Small intestine (tissue), 7 donors: ENCODE measurements around the gene GOT2. TPM values are rescaled to one million over a fixed set of nuclear protein-coding genes. Genes with fewer than 3 reads are reported as not detected.

Source experiments
- DNase-seq, 2 donors: peaks; one replicate each; pipeline versions ENCODE4 v3.0.0 to v3.0.0-alpha.2; 2013
- FAIRE-seq: peaks from 2 replicates; lab custom pipeline; 2012; peaks lifted over from hg19 to GRCh38; lab: Jason Lieb, UNC
- H3K27ac ChIP-seq, 3 donors: one replicate each; pipeline ENCODE4 v1.5.1; 2013; ENCODE audit warnings: low read length in 2 of 3, mild to moderate bottlenecking in 2 of 3, control low read depth in 1 of 3, inconsistent platforms in 1 of 3, low read depth in 1 of 3, moderate library complexity in 1 of 3
- H3K27me3 ChIP-seq, 3 donors: one replicate each; pipeline ENCODE4 v1.6.1; 2013; ENCODE audit warnings: low read length in 3 of 3, inconsistent platforms in 1 of 3; ENCODE audit not compliant: control insufficient read depth in 3 of 3, insufficient read depth in 3 of 3
- H3K36me3 ChIP-seq, 3 donors: one replicate each; pipeline ENCODE4 v1.6.1; 2013; ENCODE audit warnings: low read length in 3 of 3, inconsistent platforms in 1 of 3, low read depth in 1 of 3, mild to moderate bottlenecking in 1 of 3, moderate library complexity in 1 of 3; ENCODE audit not compliant: control insufficient read depth in 3 of 3, insufficient read depth in 2 of 3
- H3K4me1 ChIP-seq, 3 donors: one replicate each; pipeline ENCODE4 v1.6.1; 2013; ENCODE audit warnings: low read length in 2 of 3, inconsistent platforms in 1 of 3, low read depth in 1 of 3, mild to moderate bottlenecking in 1 of 3, moderate library complexity in 1 of 3; ENCODE audit not compliant: control insufficient read depth in 3 of 3, insufficient read depth in 2 of 3
- H3K4me3 ChIP-seq, 3 donors: one replicate each; pipeline ENCODE4 v1.5.1; 2013; ENCODE audit warnings: low read length in 3 of 3, control low read depth in 1 of 3, inconsistent platforms in 1 of 3, low read depth in 1 of 3, mild to moderate bottlenecking in 1 of 3, moderate library complexity in 1 of 3
- H3K9me3 ChIP-seq, 2 donors: one replicate each; pipeline ENCODE4 v1.6.1; 2013; ENCODE audit warnings: low read depth in 1 of 2, low read length in 1 of 2; ENCODE audit not compliant: control insufficient read depth in 2 of 2, insufficient read depth in 1 of 2
- WGBS, 3 donors: extraction: QIAGEN DNeasy Blood & Tissue Kit; methylation state at CpG; one replicate each; pipeline ENCODE4 v1.1.7; 2013; 5-methylcytosine and 5-hydroxymethylcytosine counted together
- polyA plus RNA-seq, 4 donors: library from polyadenylated mRNA; stranded (reverse) in 3 of 4; unstranded in 1 of 4; fragments of 200-250 nt in 3 of 4; fragments of 120-200 nt in 1 of 4; gene quantifications; one replicate each; pipeline versions ENCODE4 v1.2.1 to v1.2.3, GENCODE V29; 2013
- donor health status: healthy with polysubstance abuse.
- donor health status: control.
- donor health status: control.
- donor health status: Bipolar disorder and iron deficiency.
- donor health status: healthy.

The GOT2 gene
- polyA plus RNA-seq, 4 donors, result 41.9 to 78.3 (median 57.8) TPM

DNA sequence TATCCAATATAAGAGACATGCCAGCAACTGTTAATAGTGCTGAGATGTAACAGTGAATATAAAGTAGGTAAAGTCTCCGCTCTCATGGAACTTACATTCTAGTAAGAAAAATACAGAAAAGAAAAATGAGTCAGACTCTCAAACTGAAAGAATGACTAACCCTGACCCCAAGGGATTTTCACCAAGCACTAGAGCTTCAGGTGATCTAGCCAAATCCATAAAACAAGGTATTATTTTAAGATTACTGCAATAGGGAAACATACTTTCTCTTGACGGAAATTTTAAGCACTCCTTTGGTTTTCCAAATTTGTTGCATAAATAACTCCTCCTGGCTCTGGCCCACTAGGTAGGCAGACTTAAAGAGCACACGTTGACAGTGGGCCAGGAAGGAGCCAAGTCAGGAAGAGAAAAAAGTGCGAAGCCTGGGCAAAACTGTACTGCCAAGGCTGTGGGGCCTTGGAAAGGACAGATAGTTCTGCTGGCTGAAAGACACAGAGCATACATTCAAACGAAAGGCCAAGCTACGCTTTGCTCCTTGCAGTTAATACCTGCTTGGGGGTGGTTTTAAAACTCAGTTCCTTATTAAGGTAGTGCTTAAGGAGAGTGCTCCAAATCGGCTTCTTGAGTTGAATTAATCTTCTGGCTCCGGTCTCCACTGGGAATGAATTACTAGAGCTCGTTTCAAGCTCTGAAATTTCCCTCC is 1.4 kb downstream of the GOT2 start:
- FAIRE-seq, result no peak
- Histone ChIP-seq H3K4me3 (peak overlapping the region; percentile 76 to 88 (median 82)), H3K9me3 (no peaks in the 10 kb centered on the region), H3K36me3 (peaks cover 0 to 8% (median 0%) of the 10 kb centered on the region in 3 donors), H3K27ac (peak overlapping the region in 2 of 3 donors; percentile 8 to 84), H3K27me3 (no peaks in the 10 kb centered on the region), H3K4me1 (peaks cover 3 to 6% (median 6%) of the 10 kb centered on the region in 3 donors)
- DNase-seq, result peak; percentile 5 to 21
- 19 to 42% (median 21%) methylated on average over 9 of the region's 9 CpGs for WGBS, 3 donors

DNA sequence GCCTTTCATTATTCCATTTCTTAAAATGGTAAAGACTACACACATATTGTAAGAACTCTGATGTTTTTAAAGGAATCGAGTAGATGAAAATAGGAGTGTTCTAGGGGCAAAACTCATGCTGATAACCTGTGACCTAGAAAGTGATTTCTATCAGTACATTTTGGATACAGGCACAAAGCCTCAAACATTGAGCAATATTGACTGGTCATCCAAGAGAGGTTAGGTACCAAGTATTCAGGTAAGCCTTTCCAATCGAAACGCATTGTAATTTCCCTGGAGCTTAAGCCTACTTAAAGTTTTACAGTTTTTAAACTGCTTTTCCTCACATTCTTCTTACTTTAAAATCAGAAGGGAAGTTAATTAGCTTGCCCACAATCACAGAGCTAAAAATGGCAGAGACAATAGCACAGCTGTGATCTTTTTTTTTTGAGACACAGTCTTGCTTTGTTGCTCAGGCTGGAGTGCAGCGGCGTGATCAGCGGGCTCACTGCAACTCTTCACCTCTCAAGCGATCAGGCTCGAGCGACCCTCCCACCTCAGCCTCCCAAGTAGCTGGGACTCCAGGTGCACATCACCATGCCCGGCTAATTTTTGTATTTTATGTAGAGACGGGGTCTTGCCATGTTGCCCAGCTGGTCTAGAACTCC is 3.3 kb downstream of the GOT2 start:
- Histone ChIP-seq H3K27me3 (no peaks in the 10 kb centered on the region), H3K36me3 (peaks cover 0 to 8% (median 0%) of the 10 kb centered on the region in 3 donors), H3K27ac (no peak overlapping the region), H3K4me1 (peaks cover 3 to 6% (median 6%) of the 10 kb centered on the region in 3 donors), H3K9me3 (no peaks in the 10 kb centered on the region), H3K4me3 (no peak overlapping the region)
- DNase-seq (no peak), FAIRE-seq (no peak)
- WGBS, 3 donors, result 92 to 97% (median 95%) methylated on average over 11 of the region's 11 CpGs

DNA sequence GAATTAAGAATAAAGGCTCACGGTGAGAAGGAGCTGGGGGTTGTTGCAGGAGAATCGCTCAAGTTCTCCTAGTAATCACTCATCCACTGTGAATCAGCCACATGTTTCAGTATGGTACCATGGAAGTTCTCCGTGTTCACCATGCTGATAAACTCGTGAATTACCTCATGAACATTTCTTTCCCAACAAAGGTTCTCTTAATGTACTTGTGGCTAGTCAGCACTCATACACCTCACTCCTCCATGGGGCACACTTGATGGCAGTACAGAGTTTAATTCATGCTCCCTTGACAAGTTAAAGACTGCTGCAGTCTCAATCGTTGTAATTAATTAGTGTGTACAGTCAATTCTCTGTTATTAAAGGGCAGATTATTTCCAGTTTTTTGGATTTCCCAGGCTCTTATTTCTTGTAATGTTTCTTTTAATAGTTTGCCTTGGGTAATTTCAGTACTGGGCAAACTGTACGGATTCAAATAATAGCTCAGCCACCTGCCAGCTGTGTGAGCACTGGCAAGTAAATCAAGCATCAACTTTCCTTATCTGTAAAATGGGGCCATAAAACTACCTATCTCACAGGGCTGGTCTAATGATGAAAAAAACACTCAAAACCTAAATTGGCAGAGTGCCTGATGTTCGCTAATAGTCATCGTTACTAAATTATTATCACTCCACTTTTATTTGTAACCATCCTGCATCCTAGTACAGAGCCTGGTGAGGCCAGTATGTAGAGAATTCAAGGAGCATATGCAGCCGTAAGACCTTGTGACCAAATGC is 6.1 kb downstream of the GOT2 start:
- H3K27ac ChIP-seq, result no peak overlapping the region

DNA sequence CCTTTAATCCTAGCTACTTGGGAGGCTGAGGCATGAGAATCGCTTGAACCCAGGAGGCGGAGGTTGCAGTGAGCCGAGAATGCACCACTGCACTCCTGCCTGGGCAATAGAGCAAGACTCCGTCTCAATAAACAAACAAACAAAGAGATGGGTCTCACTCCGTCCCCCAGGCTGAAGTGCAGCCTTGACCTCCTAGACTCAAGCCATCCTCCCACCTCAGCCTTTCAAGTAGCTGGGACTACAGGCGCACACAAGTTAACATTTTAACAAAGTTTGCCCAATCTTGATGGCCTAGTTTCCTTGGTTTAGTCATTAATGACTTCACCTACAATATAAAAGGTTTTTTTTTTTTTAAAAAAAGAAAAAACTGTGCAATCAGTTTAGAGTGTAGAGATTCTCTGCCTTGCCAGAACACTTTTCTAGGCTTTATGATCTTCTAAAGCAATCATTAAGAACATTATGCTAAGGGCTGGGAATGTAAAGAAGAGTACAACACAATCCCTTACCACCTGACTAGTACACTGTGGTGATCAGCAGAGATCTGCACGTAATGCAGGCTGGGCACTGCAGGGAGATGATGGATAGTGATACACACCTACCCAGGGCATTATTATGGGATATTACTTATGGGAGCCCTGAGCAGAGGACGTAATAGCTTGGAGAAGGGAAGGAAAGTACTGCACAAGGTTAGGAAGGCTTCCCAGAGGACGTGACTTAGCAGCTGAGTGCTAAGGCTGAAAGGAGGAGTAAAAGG is 6.9 kb downstream of the GOT2 start:
- FAIRE-seq, result no peak
- 80 to 86% (median 82%) methylated on average over 9 of the region's 9 CpGs for WGBS, 3 donors
- H3K36me3 ChIP-seq, result peaks cover 2 to 10% (median 4%) of the 10 kb centered on the region in 3 donors
- H3K4me1 ChIP-seq, result no peaks in the 10 kb centered on the region
- H3K27me3 ChIP-seq, result no peaks in the 10 kb centered on the region
- no peak overlapping the region for H3K27ac ChIP-seq
- H3K4me3 ChIP-seq, result no peak overlapping the region
- no peaks in the 10 kb centered on the region for H3K9me3 ChIP-seq
- peak in 1 of 2 donors; percentile 24 for DNase-seq

More for the DNA sequence above, 6.1 kb downstream of the GOT2 start:
- WGBS, 3 donors, result 55 to 81% (median 69%) methylated on average over 9 of the region's 9 CpGs
- H3K36me3 ChIP-seq, result peaks cover 0 to 11% (median 4%) of the 10 kb centered on the region in 3 donors
- no peaks in the 10 kb centered on the region for H3K9me3 ChIP-seq
- FAIRE-seq (no peak), DNase-seq (peak in 1 of 2 donors; percentile 63)
- H3K27me3 ChIP-seq, result no peaks in the 10 kb centered on the region
- H3K4me1 ChIP-seq, result peaks cover 3 to 5% (median 3%) of the 10 kb centered on the region in 3 donors
- H3K4me3 ChIP-seq, result no peak overlapping the region

- no peak for FAIRE-seq
- no peak for DNase-seq
- Histone ChIP-seq H3K27ac (no peak overlapping the region), H3K4me1 (no peaks in the 10 kb centered on the region), H3K27me3 (no peaks in the 10 kb centered on the region), H3K36me3 (peaks cover 10 to 26% (median 16%) of the 10 kb centered on the region in 3 donors), H3K9me3 (no peaks in the 10 kb centered on the region), H3K4me3 (no peak overlapping the region)
- WGBS, 3 donors, result 32 to 52% (median 50%) methylated on average over 3 of the region's 3 CpGs
Observed at GRCh38 chr16:58723109-58723508, 11.0 kb downstream of the GOT2 start.

DNA sequence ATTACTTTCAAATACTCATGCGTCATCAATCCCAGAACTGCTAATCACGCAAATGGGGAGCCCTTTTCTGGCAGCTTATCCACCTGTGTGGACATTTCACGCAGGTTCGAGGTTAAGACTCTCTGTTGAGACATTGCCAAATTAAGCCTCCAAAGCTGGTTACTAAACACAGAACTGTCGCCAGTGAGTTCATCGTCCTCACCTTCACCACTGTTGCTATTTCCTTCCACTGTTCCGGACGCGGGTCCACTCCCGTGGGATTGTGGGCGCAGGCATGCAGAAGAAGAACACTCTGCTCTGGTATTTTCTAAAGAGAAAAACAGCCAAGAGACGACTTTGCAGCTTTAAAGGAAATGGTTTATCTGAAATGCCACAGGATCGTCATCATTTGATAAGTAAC is 16.1 kb downstream of the GOT2 start:
- peaks cover 22 to 49% (median 22%) of the 10 kb centered on the region in 3 donors for H3K36me3 ChIP-seq
- H3K27ac ChIP-seq, result no peak overlapping the region
- DNase-seq (no peak), FAIRE-seq (no peak)
- H3K27me3 ChIP-seq, result no peaks in the 10 kb centered on the region
- H3K9me3 ChIP-seq, result no peaks in the 10 kb centered on the region
- H3K4me1 ChIP-seq, result no peaks in the 10 kb centered on the region
- no peak overlapping the region for H3K4me3 ChIP-seq
- 91 to 95% (median 93%) methylated on average over 13 of the region's 13 CpGs for WGBS, 3 donors

DNA sequence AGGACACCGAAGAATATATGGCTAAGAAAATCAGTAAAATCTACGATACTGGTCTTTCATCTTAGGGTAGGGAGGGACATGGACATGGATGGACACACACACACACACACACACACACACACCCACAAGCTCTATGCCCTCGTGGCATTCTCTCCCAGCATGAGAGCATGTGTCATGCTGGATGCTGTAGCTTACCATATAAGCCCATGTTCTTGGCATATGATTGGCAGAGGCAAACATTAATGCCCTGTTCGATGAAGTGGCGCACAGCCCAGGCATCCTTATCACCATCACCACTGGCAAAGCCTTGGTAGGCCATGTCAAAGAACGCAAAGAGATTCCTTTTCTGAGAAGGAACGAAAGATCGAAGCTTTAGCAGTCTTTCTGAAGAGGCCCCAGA is 17.6 kb downstream of the GOT2 start:
- peaks cover 18 to 50% (median 24%) of the 10 kb centered on the region in 3 donors for H3K36me3 ChIP-seq
- H3K4me3 ChIP-seq, result no peak overlapping the region
- H3K27me3 ChIP-seq, result no peaks in the 10 kb centered on the region
- no peak overlapping the region for H3K27ac ChIP-seq
- WGBS, 3 donors, result 81 to 93% (median 92%) methylated on average over 8 of the region's 8 CpGs
- no peak for DNase-seq
- FAIRE-seq, result no peak
- no peaks in the 10 kb centered on the region for H3K4me1 ChIP-seq
- no peaks in the 10 kb centered on the region for H3K9me3 ChIP-seq

DNA sequence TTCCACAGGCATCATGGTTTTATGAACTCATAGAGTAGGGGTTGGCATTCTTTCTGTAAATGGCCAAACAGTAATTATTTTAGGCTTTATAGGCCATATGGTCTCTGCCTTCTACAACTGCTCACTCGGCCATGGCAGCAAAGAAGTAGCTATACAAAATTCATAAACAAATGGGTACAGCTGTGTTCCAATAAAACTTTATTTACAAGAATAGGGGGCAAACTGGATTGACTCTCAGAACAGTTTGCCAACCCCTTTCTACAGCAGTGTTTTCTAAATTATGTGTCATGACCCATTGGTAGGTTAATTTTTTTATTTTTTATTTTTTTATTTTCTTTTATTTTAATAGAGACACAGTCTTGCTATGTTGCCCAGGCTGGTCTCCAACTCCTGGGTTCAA is 20.4 kb downstream of the GOT2 start:
- Histone ChIP-seq H3K4me1 (no peaks in the 10 kb centered on the region), H3K27ac (no peak overlapping the region), H3K9me3 (no peaks in the 10 kb centered on the region), H3K36me3 (peaks cover 11 to 51% (median 23%) of the 10 kb centered on the region in 3 donors), H3K4me3 (no peak overlapping the region), H3K27me3 (no peaks in the 10 kb centered on the region)
- 82 to 97% (median 88%) methylated on average over 1 of the region's 1 CpG for WGBS, 3 donors
- no peak for DNase-seq
- FAIRE-seq, result no peak
